Gastrocnemius medialis (tissue), 4 donors: ENCODE data around the gene ZNF280D. TPM values are rescaled to one million over a fixed set of nuclear protein-coding genes. Genes with fewer than 3 reads are reported as not detected.

Experiments
- ATAC-seq, 2 donors: fragments of 150-250 bp; one replicate each; pipeline ENCODE4 v1.9.1; 2016
- DNase-seq, 2 donors: peaks; one replicate each; pipeline ENCODE4 v3.0.0-alpha.2; 2019
- H3K27ac ChIP-seq, 4 donors: fragments of 200-600 bp; sonication (generic); 1 replicate in 1 of 4; 2 replicates in 3 of 4; pipeline ENCODE4 v1.5.1; 2016 to 2018; ENCODE audit warnings: mild to moderate bottlenecking in 2 of 4, moderate library complexity in 1 of 4
- H3K27me3 ChIP-seq, 3 donors: fragments of 200-600 bp; sonication (generic) in 2 of 3; 1 replicate in 1 of 3; 2 replicates in 2 of 3; pipeline versions ENCODE4 v1.5.1 to v1.6.0; 2016 to 2019; ENCODE audit warnings: mild to moderate bottlenecking in 1 of 3, moderate library complexity in 1 of 3
- H3K36me3 ChIP-seq, 2 donors: fragments of 200-600 bp; sonication (generic) in 1 of 2; one replicate each; pipeline ENCODE4 v1.5.1; 2017 to 2018
- H3K4me1 ChIP-seq, 2 donors: fragments of 200-600 bp; sonication (generic) in 1 of 2; one replicate each; pipeline ENCODE4 v1.5.1; 2016 to 2017; ENCODE audit warnings: mild to moderate bottlenecking in 2 of 2
- H3K4me3 ChIP-seq, 4 donors: fragments of 200-600 bp; sonication (generic) in 3 of 4; 1 replicate in 1 of 4; 2 replicates in 3 of 4; pipeline ENCODE4 v1.5.1; 2016 to 2019; ENCODE audit warnings: mild to moderate bottlenecking in 2 of 4
- H3K9me3 ChIP-seq, 3 donors: fragments of 200-600 bp; sonication (generic) in 2 of 3; 1 replicate in 1 of 3; 2 replicates in 2 of 3; pipeline ENCODE4 v1.5.1; 2016 to 2019
- POLR2A ChIP-seq, 2 donors: fragments of 450-650 bp; IDR thresholded peaks; one replicate each; pipeline ENCODE4 v1.6.1; 2017; ENCODE audit warnings: antibody characterized with exemption in 2 of 2, mild to moderate bottlenecking in 2 of 2, moderate library complexity in 2 of 2
- in situ Hi-C, 4 donors: fragments of 200-750 bp; cut with MboI; loops; one replicate each; pipeline versions ENCODE4 v1.15.0 to v1.8.0; 2017; ENCODE audit warnings: low sequenced_read_pairs in 4 of 4
- intact Hi-C: fragments of 100-400 bp; cut with DNase I; formaldehyde crosslinking; loops from one replicate; pipeline ENCODE4 v1.15.1; 2023; ENCODE audit warnings: low total_unique reads
- total RNA-seq, 4 donors: library from RNA; depleted of rRNA; stranded (reverse); fragments of >200 nt; gene quantifications; one replicate each; pipeline versions ENCODE4 v1.1.0 to v1.2.3, GENCODE V29; 2016
- TF ChIP-seq, protein P1 (sequence below), 5 experiments: fragments of 450-650 bp in 3 of 5; fragments of 200-600 bp in 2 of 5; sonication (generic) in 2 of 5; IDR thresholded peaks in 4 of 5; conservative IDR thresholded peaks in 1 of 5; 1 replicate in 4 of 5; 2 replicates in 1 of 5; pipeline ENCODE4 v1.5.1; 2016 to 2019; ENCODE audit warnings: antibody characterized with exemption in 5 of 5, mild to moderate bottlenecking in 3 of 5, moderate library complexity in 3 of 5

ZNF280D gene
- total RNA-seq, 4 donors from 2014 or later, result 19.9 to 45.5 (median 23.4) TPM

DNA sequence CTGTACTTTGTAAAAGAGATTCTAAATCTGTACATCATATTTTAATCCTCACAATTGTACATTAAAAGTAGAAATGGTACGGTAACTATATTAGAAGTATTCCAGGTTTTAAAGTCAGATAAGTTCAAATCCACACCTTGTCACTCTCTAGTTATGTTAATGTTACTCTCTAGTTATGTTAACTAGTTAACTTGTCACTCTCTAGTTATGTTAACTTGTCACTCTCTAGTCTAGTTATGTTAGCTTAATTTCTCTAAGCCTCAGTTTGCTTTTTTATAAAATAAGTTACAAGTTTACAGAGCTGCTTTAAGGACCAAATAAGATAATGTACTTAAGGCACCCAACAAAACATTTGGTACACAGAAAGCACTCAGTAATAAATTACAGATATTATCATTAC, 42.6 kb downstream of the ZNF280D start:
- TF ChIP-seq, protein P1, sequence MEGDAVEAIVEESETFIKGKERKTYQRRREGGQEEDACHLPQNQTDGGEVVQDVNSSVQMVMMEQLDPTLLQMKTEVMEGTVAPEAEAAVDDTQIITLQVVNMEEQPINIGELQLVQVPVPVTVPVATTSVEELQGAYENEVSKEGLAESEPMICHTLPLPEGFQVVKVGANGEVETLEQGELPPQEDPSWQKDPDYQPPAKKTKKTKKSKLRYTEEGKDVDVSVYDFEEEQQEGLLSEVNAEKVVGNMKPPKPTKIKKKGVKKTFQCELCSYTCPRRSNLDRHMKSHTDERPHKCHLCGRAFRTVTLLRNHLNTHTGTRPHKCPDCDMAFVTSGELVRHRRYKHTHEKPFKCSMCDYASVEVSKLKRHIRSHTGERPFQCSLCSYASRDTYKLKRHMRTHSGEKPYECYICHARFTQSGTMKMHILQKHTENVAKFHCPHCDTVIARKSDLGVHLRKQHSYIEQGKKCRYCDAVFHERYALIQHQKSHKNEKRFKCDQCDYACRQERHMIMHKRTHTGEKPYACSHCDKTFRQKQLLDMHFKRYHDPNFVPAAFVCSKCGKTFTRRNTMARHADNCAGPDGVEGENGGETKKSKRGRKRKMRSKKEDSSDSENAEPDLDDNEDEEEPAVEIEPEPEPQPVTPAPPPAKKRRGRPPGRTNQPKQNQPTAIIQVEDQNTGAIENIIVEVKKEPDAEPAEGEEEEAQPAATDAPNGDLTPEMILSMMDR (IDR thresholded peaks at IDR 0.05 in 4 of 5, conservative IDR thresholded peaks at IDR 0.05 in 1 of 5), result no peak
- no peak for TF ChIP-seq POLR2A (IDR thresholded peaks at IDR 0.05)
- H3K36me3 ChIP-seq, result peaks cover 0 to 14% of the 10 kb centered on the region in 2 donors

GRCh38 chr15:56683908-56684307, 49.4 kb downstream of the ZNF280D start:
- Histone ChIP-seq H3K4me3 (no peak overlapping the region), H3K9me3 (no peaks in the 10 kb centered on the region), H3K27me3 (no peaks in the 10 kb centered on the region), H3K27ac (no peak overlapping the region), H3K4me1 (peaks cover 6 to 17% of the 10 kb centered on the region in 2 donors), H3K36me3 (peaks cover 0 to 8% of the 10 kb centered on the region in 2 donors)
- DNase-seq (no peak), ATAC-seq (no peak)
- in situ Hi-C loops (no loop called here), intact Hi-C loops (no loop called here)
- TF ChIP-seq, protein P1 (IDR thresholded peaks at IDR 0.05 in 4 of 5, conservative IDR thresholded peaks at IDR 0.05 in 1 of 5), result no peak
- no peak for TF ChIP-seq POLR2A (IDR thresholded peaks at IDR 0.05)

More for the DNA sequence above, 42.6 kb downstream of the ZNF280D start:
- in situ Hi-C loops (no loop called here), intact Hi-C loops (no loop called here)
- ATAC-seq, result no peak
- Histone ChIP-seq H3K4me1 (no peaks in the 10 kb centered on the region), H3K27me3 (no peaks in the 10 kb centered on the region), H3K9me3 (no peaks in the 10 kb centered on the region), H3K4me3 (no peak overlapping the region), H3K27ac (no peak overlapping the region)
- no peak for DNase-seq

DNA sequence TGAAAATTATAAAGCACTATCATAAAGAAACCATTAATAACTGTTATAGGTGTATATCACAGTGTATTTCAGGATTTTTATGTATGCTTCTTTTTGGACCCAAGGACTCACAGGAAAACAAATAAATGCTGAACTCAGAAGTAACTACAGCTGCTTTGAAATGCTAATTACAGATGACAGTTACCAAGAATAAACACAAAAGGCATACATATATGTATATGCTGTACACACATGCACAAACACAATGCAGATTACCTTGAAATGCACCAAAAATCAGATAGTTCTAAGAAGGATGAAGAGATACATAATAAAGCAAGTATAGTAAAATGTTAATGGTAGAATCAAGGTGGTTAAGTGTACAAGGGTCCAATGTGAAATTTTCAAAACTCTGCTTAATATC, 52.2 kb downstream of the ZNF280D start:
- intact Hi-C loops (no loop called here), in situ Hi-C loops (no loop called here)
- TF ChIP-seq, protein P1 (IDR thresholded peaks at IDR 0.05 in 4 of 5, conservative IDR thresholded peaks at IDR 0.05 in 1 of 5), result no peak
- TF ChIP-seq POLR2A (IDR thresholded peaks at IDR 0.05), result no peak

GRCh38 chr15:56679225-56679624, 54.1 kb downstream of the ZNF280D start:
- TF ChIP-seq, protein P1 (IDR thresholded peaks at IDR 0.05 in 4 of 5, conservative IDR thresholded peaks at IDR 0.05 in 1 of 5), result no peak
- TF ChIP-seq POLR2A (IDR thresholded peaks at IDR 0.05), result no peak

More for the DNA sequence above, 52.2 kb downstream of the ZNF280D start:
- H3K36me3 ChIP-seq, result no peaks in the 10 kb centered on the region
- no peak overlapping the region for H3K27ac ChIP-seq
- DNase-seq, result no peak
- peaks cover 29 to 41% of the 10 kb centered on the region in 2 donors for H3K4me1 ChIP-seq
- no peak for ATAC-seq
- H3K27me3 ChIP-seq, result no peaks in the 10 kb centered on the region
- H3K9me3 ChIP-seq, result no peaks in the 10 kb centered on the region
- H3K4me3 ChIP-seq, result no peak overlapping the region

GRCh38 chr15:56678571-56678970, 54.7 kb downstream of the ZNF280D start:
- Histone ChIP-seq H3K27me3 (no peaks in the 10 kb centered on the region), H3K4me3 (no peak overlapping the region), H3K4me1 (peaks cover 31 to 39% of the 10 kb centered on the region in 2 donors), H3K36me3 (no peaks in the 10 kb centered on the region), H3K9me3 (no peaks in the 10 kb centered on the region), H3K27ac (peak overlapping the region; percentile 16 to 48 (median 36))
- DNase-seq (peak in 1 of 2 donors; percentile 21), ATAC-seq (peak; percentile 75 to 81)
- intact Hi-C loops (no loop called here), in situ Hi-C loops (no loop called here)
- TF ChIP-seq, protein P1 (IDR thresholded peaks at IDR 0.05 in 4 of 5, conservative IDR thresholded peaks at IDR 0.05 in 1 of 5), result no peak
- no peak for TF ChIP-seq POLR2A (IDR thresholded peaks at IDR 0.05)

More at GRCh38 chr15:56679225-56679624, 54.1 kb downstream of the ZNF280D start:
- H3K4me3 ChIP-seq, result no peak overlapping the region
- peaks cover 34 to 39% of the 10 kb centered on the region in 2 donors for H3K4me1 ChIP-seq
- H3K9me3 ChIP-seq, result no peaks in the 10 kb centered on the region
- H3K27ac ChIP-seq, result peak overlapping the region; percentile 16 to 48 (median 36)
- in situ Hi-C loops, result no loop called here
- H3K36me3 ChIP-seq, result no peaks in the 10 kb centered on the region
- DNase-seq (no peak), ATAC-seq (no peak)
- no peaks in the 10 kb centered on the region for H3K27me3 ChIP-seq
- intact Hi-C loops, result no loop called here
